Left renal pelvis (tissue), 4 donors: Measurements from ENCODE around the gene GCN1. TPM values are rescaled to one million over a fixed set of nuclear protein-coding genes. Genes with fewer than 3 reads are reported as not detected.

Experiments used
- DNase-seq, 4 donors: peaks; one replicate each; pipeline ENCODE4 v3.0.0-alpha.2; 2013; ENCODE audit warnings: low read depth in 4 of 4, low spot score in 3 of 4
- polyA plus RNA-seq, 4 donors: library from polyadenylated mRNA; unstranded; fragments of 120-200 nt; gene quantifications; one replicate each; pipeline ENCODE4 v1.2.1, GENCODE V29; 2013; ENCODE audit not compliant: insufficient read length in 4 of 4

Gene GCN1
- polyA plus RNA-seq, 4 donors: 46.8 to 66.2 (median 51.2) TPM

DNA sequence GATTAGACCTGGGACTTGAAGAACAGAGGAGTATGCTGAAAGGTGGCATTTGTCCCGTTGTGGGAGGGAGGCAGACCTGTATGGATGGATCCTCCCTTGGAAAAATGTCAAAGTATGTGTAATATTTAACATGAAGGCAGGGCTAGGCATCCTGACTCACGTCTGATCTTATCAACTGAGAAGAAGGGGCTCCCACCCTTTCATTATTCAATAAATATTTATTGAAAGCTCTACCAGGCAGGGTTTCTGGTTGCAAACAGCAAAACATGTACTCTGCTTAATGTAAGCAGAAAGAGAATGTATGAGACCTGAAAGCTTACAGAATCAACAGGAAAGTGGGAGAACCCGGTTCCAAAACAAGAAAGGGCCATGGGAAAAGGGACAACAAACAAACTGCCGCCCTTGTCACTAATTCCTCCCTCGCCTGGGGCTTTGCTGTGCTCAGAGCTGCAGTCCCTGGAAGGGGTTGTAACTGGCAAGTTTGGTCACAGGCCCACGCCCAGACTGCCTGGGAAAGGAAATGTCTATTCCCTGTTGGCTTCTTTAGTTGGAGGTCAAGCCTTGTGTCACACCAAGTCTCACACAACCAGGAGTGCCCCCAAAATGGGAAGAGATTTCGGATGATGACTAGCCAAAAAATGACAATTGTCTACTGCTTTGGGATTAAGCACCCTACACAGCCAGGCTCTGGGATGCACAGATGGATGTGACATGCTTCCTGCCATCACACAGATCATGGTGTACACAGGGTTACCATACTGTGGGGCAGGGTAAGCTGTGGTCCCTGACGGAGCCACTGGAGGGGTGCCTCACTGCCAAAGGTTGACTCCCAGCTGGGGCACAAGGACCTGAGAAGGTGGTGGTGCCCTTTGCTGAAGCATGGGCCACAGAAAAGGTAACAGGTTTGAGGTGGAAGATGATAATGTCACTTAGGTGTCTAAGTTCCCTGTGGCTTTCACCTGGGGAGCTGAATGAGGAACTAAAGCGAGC, 114.8 kb downstream of the GCN1 start:
- DNase-seq: no peak

DNA sequence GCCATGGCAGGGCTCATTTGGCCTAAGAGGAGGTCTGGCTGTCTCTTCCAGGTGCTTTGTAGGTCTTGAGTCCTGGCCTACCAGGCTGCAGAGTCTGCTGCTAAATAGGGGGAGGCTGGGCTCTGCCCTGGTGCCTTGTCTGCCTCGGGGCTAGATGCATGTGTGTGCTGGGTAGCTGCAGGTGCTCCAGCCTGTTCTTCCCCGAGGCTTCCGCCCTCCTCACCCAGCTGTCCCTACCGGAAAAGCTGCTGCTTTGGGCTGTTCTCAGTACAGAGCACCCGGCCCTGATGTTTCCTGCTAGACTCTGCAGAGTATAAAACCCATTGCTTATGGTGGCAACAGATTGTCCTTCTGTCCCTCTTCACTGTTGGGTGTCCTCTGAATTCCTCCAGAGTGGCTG, 115.6 kb downstream of the GCN1 start:
- no peak for DNase-seq

DNA sequence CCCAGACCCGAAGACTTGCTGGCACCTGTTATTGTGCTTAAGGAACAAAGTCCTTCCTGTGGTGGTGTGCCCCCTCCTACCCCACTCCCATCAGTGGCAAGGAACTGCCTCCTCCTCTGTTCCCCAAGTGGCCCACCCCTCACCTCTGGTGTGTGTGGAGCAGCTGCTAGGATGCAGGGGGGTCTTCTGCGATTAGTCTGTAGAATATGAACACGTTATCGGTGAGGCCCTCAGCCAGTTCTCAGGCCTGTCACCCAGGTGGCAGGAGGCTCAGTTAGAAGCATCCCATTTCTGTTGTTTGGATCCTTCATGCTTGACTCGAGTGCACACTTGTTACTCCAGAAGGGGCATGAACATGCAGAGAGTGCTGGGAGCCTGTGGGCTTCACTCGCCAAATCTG, 117.3 kb downstream of the GCN1 start:
- DNase-seq: no peak

Other genes with a start within 250 kb of the GCN1 start
- 10 to 100 TPM in 3 of 4 donors, 1 to 10 TPM in 1; 1.4 to 39.9 (median 31.7) TPM for gene BICDL1, start 205.5 kb downstream of the GCN1 start, polyA plus RNA-seq
- 10 to 100 TPM; 35.6 to 44.2 (median 37.2) TPM for gene RAB35, start 78.0 kb downstream of the GCN1 start, polyA plus RNA-seq
- 1,000 to 10,000 TPM; 2,639 to 2,878 (median 2,698) TPM for gene RPLP0, start 6.4 kb upstream of the GCN1 start, polyA plus RNA-seq
- gene PXN, start 71.0 kb upstream of the GCN1 start, polyA plus RNA-seq: 10 to 100 TPM; 56.8 to 81.1 (median 64.3) TPM
- gene RNU4-2, start 97.2 kb upstream of the GCN1 start, polyA plus RNA-seq: not detected
- gene RNU4-1, start 98.5 kb upstream of the GCN1 start, polyA plus RNA-seq: not detected
- gene SIRT4, start 107.6 kb upstream of the GCN1 start, polyA plus RNA-seq: 1 to 10 TPM; 3.3 to 4.6 (median 4.1) TPM
- gene PLA2G1B, start 133.1 kb upstream of the GCN1 start, polyA plus RNA-seq: under 1 TPM in 3 of 4 donors, not detected in 1; 0.33 to 0.59 (median 0.46) TPM
- gene MSI1, start 174.4 kb upstream of the GCN1 start, polyA plus RNA-seq: 10 to 100 TPM in 3 of 4 donors, 1 to 10 TPM in 1; 8.9 to 30.0 (median 22.9) TPM
- gene COX6A1, start 243.4 kb upstream of the GCN1 start, polyA plus RNA-seq: 100 to 1,000 TPM; 177 to 336 (median 300) TPM